Brain microvascular endothelial cell (primary cell): ENCODE data around the gene LTBP1.
A peak's percentile ranks its signal among the peaks of the same experiment; 100 is the strongest.

Experiments used
- DNase-seq: peaks from one replicate; pipeline ENCODE4 v3.0.0-alpha.2; 2020
- H3K27ac ChIP-seq: fragments of 250-450 bp; sonication (Bioruptor Pico); 2 replicates; pipeline ENCODE4 v1.5.1; 2020; ENCODE audit warnings: mild to moderate bottlenecking, moderate library complexity
- H3K27me3 ChIP-seq: fragments of 250-450 bp; sonication (Bioruptor Pico); replicated peaks from 2 replicates; pipeline ENCODE4 v1.5.1; 2020; ENCODE audit warnings: mild to moderate bottlenecking
- H3K36me3 ChIP-seq: fragments of 250-450 bp; sonication (Bioruptor Pico); replicated peaks from 2 replicates; pipeline ENCODE4 v1.5.1; 2020; ENCODE audit warnings: mild to moderate bottlenecking
- H3K4me3 ChIP-seq: 2 replicates; pipeline ENCODE4 v1.5.1; 2011; ENCODE audit warnings: low read depth, mild to moderate bottlenecking, control low read depth, low read length, moderate library complexity
- CTCF ChIP-seq: IDR thresholded peaks from 2 replicates; pipeline ENCODE4 v1.5.1; 2011; ENCODE audit warnings: low read depth, mild to moderate bottlenecking, moderate library complexity, low read length, control low read depth, inconsistent platforms; ENCODE audit errors: missing control alignments
- in situ Hi-C: cut with HindIII; loops from 2 replicates; pipeline ENCODE4 v1.10.0; 2017; ENCODE audit warnings: low sequenced_read_pairs, low pct_ligation_motif_present

The LTBP1 gene

GRCh38 chr2:33335516-33335915 lies 388.8 kb downstream of the LTBP1 start:
- TF ChIP-seq CTCF, result no peak
- no peak for DNase-seq
- Histone ChIP-seq H3K27ac (no peak overlapping the region), H3K36me3 (peaks cover 23% of the 10 kb centered on the region), H3K4me3 (no peak overlapping the region), H3K27me3 (no peaks in the 10 kb centered on the region)
- in situ Hi-C loops, result no loop called here

GRCh38 chr2:33336036-33336625 lies 389.4 kb downstream of the LTBP1 start:
- Histone ChIP-seq H3K27ac (no peak overlapping the region), H3K4me3 (no peak overlapping the region), H3K36me3 (peaks cover 23% of the 10 kb centered on the region), H3K27me3 (no peaks in the 10 kb centered on the region)
- no peak for DNase-seq
- no peak for TF ChIP-seq CTCF
- in situ Hi-C loops, result no loop called here

DNA sequence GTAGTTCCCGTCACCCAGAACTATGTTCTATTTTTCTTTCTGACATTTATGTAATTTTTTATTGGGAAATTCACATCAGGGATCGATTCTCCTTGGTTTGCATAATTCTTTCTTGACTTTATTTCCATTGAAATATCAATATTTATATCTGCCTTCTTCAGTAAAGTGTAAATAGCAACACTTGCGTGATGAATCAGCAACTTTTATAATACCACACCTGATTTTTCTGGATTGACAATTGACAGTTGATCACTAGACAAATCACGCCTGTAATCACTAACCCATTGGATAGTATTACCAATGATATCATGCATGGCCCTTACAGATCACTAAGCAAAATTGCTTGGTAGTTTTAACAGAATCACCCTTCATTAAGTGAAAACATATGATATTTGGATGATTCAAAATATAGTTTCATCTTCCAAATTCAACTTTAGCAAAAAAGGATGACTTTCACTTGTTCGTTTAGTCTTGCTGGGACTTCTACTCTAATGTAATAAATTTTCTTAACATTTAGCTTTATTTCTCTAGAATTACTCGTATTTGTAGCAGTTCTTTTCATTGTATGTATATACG lies 390.7 kb downstream of the LTBP1 start:
- H3K36me3 ChIP-seq, result peaks cover 31% of the 10 kb centered on the region
- no peak for DNase-seq
- H3K27ac ChIP-seq, result no peak overlapping the region
- in situ Hi-C loops, result no loop called here
- no peak overlapping the region for H3K4me3 ChIP-seq
- H3K27me3 ChIP-seq, result no peaks in the 10 kb centered on the region
- TF ChIP-seq CTCF, result no peak

DNA sequence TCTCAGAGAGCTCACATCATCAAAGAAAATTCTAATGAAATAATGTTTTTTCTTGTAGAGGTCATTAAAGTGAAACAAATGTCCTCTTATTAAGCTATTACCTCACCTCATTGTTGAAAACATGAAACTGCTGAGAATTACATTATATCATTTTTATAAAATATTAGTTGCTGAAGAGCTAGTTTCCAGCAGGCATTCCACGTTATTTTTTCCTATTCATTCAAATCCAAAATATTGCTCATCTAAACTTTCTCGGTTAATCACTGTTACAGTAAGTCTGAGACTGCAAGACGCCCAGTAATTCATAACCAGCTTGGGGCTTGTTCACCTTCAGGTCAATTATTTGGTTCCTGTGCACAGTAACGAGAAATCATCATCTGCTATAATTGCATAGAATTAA lies 391.2 kb downstream of the LTBP1 start:
- no peak for TF ChIP-seq CTCF
- in situ Hi-C loops, result no loop called here

GRCh38 chr2:33339269-33339668 lies 392.5 kb downstream of the LTBP1 start:
- Histone ChIP-seq H3K4me3 (no peak overlapping the region), H3K27ac (no peak overlapping the region), H3K36me3 (peaks cover 41% of the 10 kb centered on the region), H3K27me3 (no peaks in the 10 kb centered on the region)
- no peak for DNase-seq
- TF ChIP-seq CTCF, result no peak
- in situ Hi-C loops, result no loop called here

More for the DNA sequence above, 391.2 kb downstream of the LTBP1 start:
- Histone ChIP-seq H3K36me3 (peaks cover 36% of the 10 kb centered on the region), H3K27me3 (no peaks in the 10 kb centered on the region), H3K4me3 (no peak overlapping the region), H3K27ac (no peak overlapping the region)
- DNase-seq, result no peak

DNA sequence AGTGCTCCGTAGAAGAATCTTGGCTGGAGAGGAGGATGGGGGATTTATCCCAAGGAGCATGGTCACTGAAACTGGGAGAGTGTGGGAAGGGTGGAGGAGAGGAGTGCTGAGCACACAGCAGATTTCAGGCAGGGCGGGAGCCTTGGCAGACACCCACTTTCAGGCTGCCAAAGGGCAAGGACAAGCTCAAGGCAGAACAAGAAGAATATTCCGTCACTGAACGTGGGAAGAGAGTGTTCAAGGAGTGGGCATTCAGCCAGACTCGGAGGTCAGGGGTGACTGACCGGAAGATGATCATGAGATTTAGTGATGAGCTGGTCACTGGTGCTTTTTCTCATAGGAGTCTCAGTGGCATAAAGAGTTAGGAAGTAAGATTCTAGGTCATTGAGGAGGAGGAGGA lies 393.5 kb downstream of the LTBP1 start:
- DNase-seq, result peak; percentile 53
- Histone ChIP-seq H3K36me3 (peaks cover 46% of the 10 kb centered on the region), H3K27me3 (no peaks in the 10 kb centered on the region), H3K4me3 (no peak overlapping the region), H3K27ac (peak overlapping the region; percentile 17)
- in situ Hi-C loops, result no loop called here
- no peak for TF ChIP-seq CTCF
